Lower lobe of right lung (tissue), 2 donors: ENCODE data around the gene OSBPL7. TPM values are rescaled to one million over a fixed set of nuclear protein-coding genes. Genes with fewer than 3 reads are reported as not detected.

Experiments
- ATAC-seq, 2 donors: fragments of 200-7000 bp; cut with Tn5 transposase; one replicate each; pipeline ENCODE4 v1.9.1; 2020 to 2022; ENCODE audit warnings: mild to moderate bottlenecking in 2 of 2, moderate library complexity in 2 of 2
- DNase-seq: peaks from one replicate; pipeline ENCODE4 v3.0.0-alpha.2; 2020
- H3K27ac ChIP-seq: fragments of 200-600 bp; one replicate; pipeline ENCODE4 v1.8.0; 2022
- H3K27me3 ChIP-seq: fragments of 200-600 bp; one replicate; pipeline ENCODE4 v1.8.0; 2022; ENCODE audit warnings: low read depth
- H3K36me3 ChIP-seq: fragments of 200-600 bp; one replicate; pipeline ENCODE4 v1.8.0; 2022; ENCODE audit warnings: mild to moderate bottlenecking
- H3K4me1 ChIP-seq: fragments of 200-600 bp; one replicate; pipeline ENCODE4 v1.8.0; 2022
- H3K4me3 ChIP-seq: fragments of 200-600 bp; one replicate; pipeline ENCODE4 v1.8.0; 2022; ENCODE audit warnings: mild to moderate bottlenecking
- H3K9me3 ChIP-seq: fragments of 200-600 bp; one replicate; pipeline ENCODE4 v1.8.0; 2022
- CTCF ChIP-seq: fragments of 200-600 bp; IDR thresholded peaks from one replicate; pipeline ENCODE4 v1.8.0; 2022; ENCODE audit warnings: antibody characterized with exemption, mild to moderate bottlenecking
- intact Hi-C: fragments of 100-400 bp; cut with DNase I; formaldehyde crosslinking; loops from one replicate; pipeline ENCODE4 v1.11.0; 2022
- total RNA-seq: library from RNA; stranded (reverse); fragmentation: NEBNext Ultra II Directional; extraction: Animal tissue kit (Norgen Biotek cat#: 25700); gene quantifications from one replicate; pipeline ENCODE4 v1.2.1, GENCODE V29; 2021
- donor health status: DM: no; HTN: yes; CAD: no; lungs with severe emphysema.

OSBPL7 gene
- total RNA-seq, 1 donor from 2014 or later, result 15.0 TPM

GRCh38 chr17:47792979-47793378 lies 28.6 kb downstream of the OSBPL7 start:
- no peaks in the 10 kb centered on the region for H3K36me3 ChIP-seq
- intact Hi-C loops, result no loop called here
- DNase-seq (no peak), ATAC-seq (no peak)
- H3K27ac ChIP-seq, result no peak overlapping the region
- H3K27me3 ChIP-seq, result peaks cover 58% of the 10 kb centered on the region
- H3K9me3 ChIP-seq, result no peaks in the 10 kb centered on the region
- TF ChIP-seq CTCF, result no peak
- peaks cover 10% of the 10 kb centered on the region for H3K4me1 ChIP-seq
- H3K4me3 ChIP-seq, result no peak overlapping the region

GRCh38 chr17:47792457-47792856 lies 29.1 kb downstream of the OSBPL7 start:
- Histone ChIP-seq H3K27me3 (peaks cover 60% of the 10 kb centered on the region), H3K4me1 (peaks cover 10% of the 10 kb centered on the region), H3K36me3 (no peaks in the 10 kb centered on the region), H3K4me3 (no peak overlapping the region), H3K9me3 (no peaks in the 10 kb centered on the region), H3K27ac (no peak overlapping the region)
- DNase-seq (no peak), ATAC-seq (no peak)
- no peak for TF ChIP-seq CTCF
- intact Hi-C loops, result no loop called here

GRCh38 chr17:47791025-47791424 lies 30.6 kb downstream of the OSBPL7 start:
- no peaks in the 10 kb centered on the region for H3K36me3 ChIP-seq
- H3K27me3 ChIP-seq, result peaks cover 67% of the 10 kb centered on the region
- no peaks in the 10 kb centered on the region for H3K9me3 ChIP-seq
- peaks cover 10% of the 10 kb centered on the region for H3K4me1 ChIP-seq
- TF ChIP-seq CTCF, result no peak
- intact Hi-C loops, result no loop called here
- no peak for ATAC-seq
- no peak overlapping the region for H3K4me3 ChIP-seq
- no peak for DNase-seq
- no peak overlapping the region for H3K27ac ChIP-seq

- intact Hi-C loops, result no loop called here
- ATAC-seq (peak; percentile 82), DNase-seq (peak; percentile 58)
- H3K9me3 ChIP-seq, result no peaks in the 10 kb centered on the region
- no peak overlapping the region for H3K27ac ChIP-seq
- H3K36me3 ChIP-seq, result no peaks in the 10 kb centered on the region
- H3K4me3 ChIP-seq, result peak overlapping the region; percentile 44
- TF ChIP-seq CTCF, result peak; percentile 51
- H3K4me1 ChIP-seq, result peaks cover 10% of the 10 kb centered on the region
- peaks cover 67% of the 10 kb centered on the region for H3K27me3 ChIP-seq
These were observed 31.7 kb downstream of the OSBPL7 start for GRCh38 chr17:47789611-47790561.

- Histone ChIP-seq H3K4me3 (no peak overlapping the region), H3K27ac (no peak overlapping the region), H3K9me3 (no peaks in the 10 kb centered on the region), H3K27me3 (peaks cover 49% of the 10 kb centered on the region), H3K4me1 (peaks cover 10% of the 10 kb centered on the region), H3K36me3 (no peaks in the 10 kb centered on the region)
- DNase-seq (no peak), ATAC-seq (no peak)
- no peak for TF ChIP-seq CTCF
- intact Hi-C loops, result no loop called here
These were observed 36.0 kb downstream of the OSBPL7 start for GRCh38 chr17:47785538-47786123.
